Smooth muscle cell (in vitro differentiated cells): ENCODE results near the gene ZNF827. TPM values are rescaled to one million over a fixed set of nuclear protein-coding genes. Genes with fewer than 3 reads are reported as not detected.
A peak's percentile ranks its signal among the peaks of the same experiment; 100 is the strongest.

ENCODE experiments used
- DNase-seq: peaks from one replicate; lab custom pipeline; 2025; ENCODE audit not compliant: unreplicated experiment; lab: John Stamatoyannopoulos, UW
- H2AFZ ChIP-seq: fragments of 200-600 bp; sonication (generic); 2 replicates; pipeline ENCODE4 v1.6.0; 2016; ENCODE audit warnings: antibody characterized with exemption, low read depth, mild to moderate bottlenecking
- H3F3A ChIP-seq: fragments of 200-600 bp; sonication (generic); 2 replicates; pipeline ENCODE4 v1.6.0; 2017; ENCODE audit warnings: antibody characterized with exemption, low read depth
- H3K27ac ChIP-seq: fragments of 200-600 bp; sonication (generic); 2 replicates; pipeline ENCODE4 v1.5.1; 2016; ENCODE audit warnings: low read depth, mild to moderate bottlenecking
- H3K27me3 ChIP-seq: fragments of 200-600 bp; sonication (generic); 2 replicates; pipeline ENCODE4 v1.6.1; 2016; ENCODE audit warnings: low read depth, mild to moderate bottlenecking
- H3K36me3 ChIP-seq: fragments of 200-600 bp; sonication (generic); 2 replicates; pipeline ENCODE4 v1.5.1; 2016; ENCODE audit warnings: low read depth
- H3K4me1 ChIP-seq: fragments of 200-600 bp; sonication (generic); 2 replicates; pipeline ENCODE4 v1.5.1; 2016; ENCODE audit warnings: low read depth
- H3K4me2 ChIP-seq: fragments of 200-600 bp; sonication (generic); 2 replicates; pipeline ENCODE4 v1.6.0; 2016; ENCODE audit warnings: mild to moderate bottlenecking
- H3K4me3 ChIP-seq: fragments of 200-600 bp; sonication (generic); 2 replicates; pipeline ENCODE4 v1.5.1; 2016; ENCODE audit warnings: mild to moderate bottlenecking
- H3K79me2 ChIP-seq: fragments of 200-600 bp; sonication (generic); 2 replicates; pipeline ENCODE4 v1.6.0; 2016; ENCODE audit warnings: low read depth, mild to moderate bottlenecking
- H3K9ac ChIP-seq: fragments of 200-600 bp; sonication (generic); 2 replicates; pipeline ENCODE4 v1.6.0; 2016; ENCODE audit warnings: low read depth
- H3K9me3 ChIP-seq: fragments of 200-600 bp; sonication (generic); replicated peaks from 2 replicates; pipeline ENCODE4 v1.5.1; 2016; ENCODE audit warnings: low read depth
- H4K20me1 ChIP-seq: fragments of 200-600 bp; sonication (generic); 2 replicates; pipeline ENCODE4 v1.6.0; 2016; ENCODE audit warnings: low read depth
- WGBS: methylation state at CpG from one replicate; pipeline ENCODE4 v1.1.7; 2016; ENCODE audit warnings: low lambda C conversion rate; 5-methylcytosine and 5-hydroxymethylcytosine counted together
- polyA plus RNA-seq: library from polyadenylated mRNA; unstranded; fragments of >200 nt; fragmentation: Nextera tagmentation; extraction: Ambion mirVana; gene quantifications from 2 replicates; pipeline ENCODE4 v1.2.1, GENCODE V29; 2016
- total RNA-seq: library from RNA; depleted of rRNA; stranded (reverse); fragments of >200 nt; gene quantifications from 2 replicates; pipeline ENCODE4 v1.2.3, GENCODE V29; 2014
- TF ChIP-seq, protein P1 (sequence below): fragments of 200-600 bp; sonication (generic); IDR thresholded peaks from 2 replicates; pipeline ENCODE4 v1.5.1; 2017; ENCODE audit warnings: borderline replicate concordance, mild to moderate bottlenecking, antibody characterized with exemption; ENCODE audit not compliant: insufficient read depth, poor library complexity, severe bottlenecking

The ZNF827 gene
- total and polyA plus RNA-seq, 2 experiments from 2014 or later: 6.5 to 12.8 TPM

- no peaks in the 10 kb centered on the region for H3K27me3 ChIP-seq
- WGBS: 3% methylated on average over 16 of the region's 18 CpGs
- H3F3A ChIP-seq: no peaks in the 10 kb centered on the region
- H3K36me3 ChIP-seq: no peaks in the 10 kb centered on the region
- peaks cover 53% of the 10 kb centered on the region for H3K79me2 ChIP-seq
- no peaks in the 10 kb centered on the region for H3K9me3 ChIP-seq
- peaks cover 17% of the 10 kb centered on the region for H3K4me1 ChIP-seq
- H3K9ac ChIP-seq: peak overlapping the region; percentile 80
- peak overlapping the region; percentile 47 for H2AFZ ChIP-seq
- TF ChIP-seq, protein P1, sequence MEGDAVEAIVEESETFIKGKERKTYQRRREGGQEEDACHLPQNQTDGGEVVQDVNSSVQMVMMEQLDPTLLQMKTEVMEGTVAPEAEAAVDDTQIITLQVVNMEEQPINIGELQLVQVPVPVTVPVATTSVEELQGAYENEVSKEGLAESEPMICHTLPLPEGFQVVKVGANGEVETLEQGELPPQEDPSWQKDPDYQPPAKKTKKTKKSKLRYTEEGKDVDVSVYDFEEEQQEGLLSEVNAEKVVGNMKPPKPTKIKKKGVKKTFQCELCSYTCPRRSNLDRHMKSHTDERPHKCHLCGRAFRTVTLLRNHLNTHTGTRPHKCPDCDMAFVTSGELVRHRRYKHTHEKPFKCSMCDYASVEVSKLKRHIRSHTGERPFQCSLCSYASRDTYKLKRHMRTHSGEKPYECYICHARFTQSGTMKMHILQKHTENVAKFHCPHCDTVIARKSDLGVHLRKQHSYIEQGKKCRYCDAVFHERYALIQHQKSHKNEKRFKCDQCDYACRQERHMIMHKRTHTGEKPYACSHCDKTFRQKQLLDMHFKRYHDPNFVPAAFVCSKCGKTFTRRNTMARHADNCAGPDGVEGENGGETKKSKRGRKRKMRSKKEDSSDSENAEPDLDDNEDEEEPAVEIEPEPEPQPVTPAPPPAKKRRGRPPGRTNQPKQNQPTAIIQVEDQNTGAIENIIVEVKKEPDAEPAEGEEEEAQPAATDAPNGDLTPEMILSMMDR: no peak
- peak overlapping the region; percentile 89 for H3K27ac ChIP-seq
- H4K20me1 ChIP-seq: peaks cover 29% of the 10 kb centered on the region
- no peak for DNase-seq
- peak overlapping the region; percentile 97 for H3K4me3 ChIP-seq
- H3K4me2 ChIP-seq: peak overlapping the region; percentile 87
These were observed 3.1 kb downstream of the ZNF827 start for GRCh38 chr4:145935253-145936141.

GRCh38 chr4:145934434-145935047, 4.1 kb downstream of the ZNF827 start:
- H3K4me1 ChIP-seq: peaks cover 12% of the 10 kb centered on the region
- no peak overlapping the region for H2AFZ ChIP-seq
- DNase-seq: no peak
- H3K79me2 ChIP-seq: peaks cover 63% of the 10 kb centered on the region
- peak overlapping the region; percentile 87 for H3K4me2 ChIP-seq
- H3K4me3 ChIP-seq: peak overlapping the region; percentile 97
- H3K27ac ChIP-seq: peak overlapping the region; percentile 89
- no peaks in the 10 kb centered on the region for H3K36me3 ChIP-seq
- H3K9me3 ChIP-seq: no peaks in the 10 kb centered on the region
- peak overlapping the region; percentile 80 for H3K9ac ChIP-seq
- TF ChIP-seq, protein P1: no peak
- H4K20me1 ChIP-seq: peaks cover 39% of the 10 kb centered on the region
- 86% methylated on average over 3 of the region's 3 CpGs for WGBS
- no peaks in the 10 kb centered on the region for H3F3A ChIP-seq
- H3K27me3 ChIP-seq: no peaks in the 10 kb centered on the region

- Histone ChIP-seq H4K20me1 (peaks cover 50% of the 10 kb centered on the region), H3K36me3 (no peaks in the 10 kb centered on the region), H3K9ac (no peak overlapping the region), H3K4me2 (no peak overlapping the region), H2AFZ (no peak overlapping the region), H3K27ac (no peak overlapping the region), H3F3A (no peaks in the 10 kb centered on the region), H3K4me3 (no peak overlapping the region), H3K27me3 (no peaks in the 10 kb centered on the region), H3K4me1 (peaks cover 5% of the 10 kb centered on the region), H3K9me3 (no peaks in the 10 kb centered on the region), H3K79me2 (peaks cover 77% of the 10 kb centered on the region)
- 78% methylated on average over 2 of the region's 2 CpGs for WGBS
- TF ChIP-seq, protein P1: no peak
- DNase-seq: no peak
These were observed 5.5 kb downstream of the ZNF827 start for GRCh38 chr4:145933134-145933533.
